CD8-positive, alpha-beta memory T cell (primary cell): ENCODE results near the gene ORMDL3. TPM values are rescaled to one million over a fixed set of nuclear protein-coding genes. Genes with fewer than 3 reads are reported as not detected.

Experiments
- CTCF ChIA-PET: fragments of 350-600 bp; sonication (Branson Sonifier 250); formaldehyde crosslinking; loops from one replicate; lab custom pipeline; 2021; ENCODE audit warnings: antibody characterized with exemption; lab: Charles Lee
- POLR2A ChIA-PET: fragments of 350-600 bp; sonication (Branson Sonifier 250); formaldehyde crosslinking; loops from one replicate; lab custom pipeline; 2021; ENCODE audit warnings: antibody characterized with exemption; lab: Charles Lee
- DNase-seq, 5 donors: peaks; one replicate each; pipeline versions ENCODE4 v3.0.0 to v3.0.0-alpha.2; 2020 to 2022; ENCODE audit warnings: mixed read lengths in 1 of 5
- H3K27ac ChIP-seq: one replicate; pipeline ENCODE4 v1.7.0; 2013; ENCODE audit warnings: low read depth, mild to moderate bottlenecking, low read length, moderate library complexity
- H3K27me3 ChIP-seq: 2 replicates; pipeline ENCODE4 v1.7.0; 2013; ENCODE audit warnings: low read length, mild to moderate bottlenecking; ENCODE audit not compliant: insufficient read depth, poor library complexity, severe bottlenecking
- H3K36me3 ChIP-seq: 2 replicates; pipeline ENCODE4 v1.7.0; 2013; ENCODE audit warnings: mild to moderate bottlenecking, low read length, moderate library complexity; ENCODE audit not compliant: insufficient read depth
- H3K4me1 ChIP-seq: 2 replicates; pipeline ENCODE4 v1.7.0; 2013; ENCODE audit warnings: mild to moderate bottlenecking, low read length, moderate library complexity; ENCODE audit not compliant: insufficient read depth
- H3K4me3 ChIP-seq: 2 replicates; pipeline ENCODE4 v1.7.0; 2013; ENCODE audit warnings: mild to moderate bottlenecking, low read length
- H3K9me3 ChIP-seq: 2 replicates; pipeline ENCODE4 v1.7.0; 2013; ENCODE audit warnings: mild to moderate bottlenecking, low read length
- H3K27ac Mint-ChIP-seq, 8 donors: one replicate each; pipeline ENCODE4 v1.8.0; 2020 to 2021; ENCODE audit warnings: mixed read lengths in 8 of 8, mild to moderate bottlenecking in 6 of 8, inconsistent platforms in 3 of 8, moderate library complexity in 3 of 8
- H3K27me3 Mint-ChIP-seq, 2 donors: one replicate each; pipeline ENCODE4 v1.8.0; 2020 to 2021; ENCODE audit warnings: mixed read lengths in 2 of 2, mild to moderate bottlenecking in 1 of 2, moderate library complexity in 1 of 2
- H3K36me3 Mint-ChIP-seq, 3 donors: one replicate each; pipeline ENCODE4 v1.8.0; 2020 to 2021; ENCODE audit warnings: mixed read lengths in 3 of 3, inconsistent platforms in 1 of 3, mild to moderate bottlenecking in 1 of 3
- H3K4me1 Mint-ChIP-seq, 3 donors: one replicate each; pipeline ENCODE4 v1.8.0; 2020 to 2021; ENCODE audit warnings: mixed read lengths in 3 of 3, inconsistent platforms in 1 of 3, mild to moderate bottlenecking in 1 of 3
- H3K4me3 Mint-ChIP-seq, 7 donors: one replicate each; pipeline ENCODE4 v1.8.0; 2020 to 2021; ENCODE audit warnings: mixed read lengths in 7 of 7, mild to moderate bottlenecking in 6 of 7, moderate library complexity in 4 of 7, inconsistent platforms in 2 of 7
- H3K9me3 Mint-ChIP-seq, 5 donors: one replicate each; pipeline ENCODE4 v1.8.0; 2020 to 2022; ENCODE audit warnings: mixed read lengths in 5 of 5, mild to moderate bottlenecking in 3 of 5, moderate library complexity in 2 of 5, inconsistent platforms in 1 of 5
- polyA plus RNA-seq: library from polyadenylated mRNA; unstranded; fragments of 300-500 nt; fragmentation: Illumina TruSeq; gene quantifications from one replicate; pipeline ENCODE4 v1.2.3, GENCODE V29; 2021
- total RNA-seq, 2 experiments: library from RNA; stranded (reverse); gene quantifications; one replicate each; pipeline ENCODE4 v1.2.3, GENCODE V29; 2021

The ORMDL3 gene
- total and polyA plus RNA-seq, 3 experiments from 2014 or later = 73.6 to 217 (median 76.4) TPM

DNA sequence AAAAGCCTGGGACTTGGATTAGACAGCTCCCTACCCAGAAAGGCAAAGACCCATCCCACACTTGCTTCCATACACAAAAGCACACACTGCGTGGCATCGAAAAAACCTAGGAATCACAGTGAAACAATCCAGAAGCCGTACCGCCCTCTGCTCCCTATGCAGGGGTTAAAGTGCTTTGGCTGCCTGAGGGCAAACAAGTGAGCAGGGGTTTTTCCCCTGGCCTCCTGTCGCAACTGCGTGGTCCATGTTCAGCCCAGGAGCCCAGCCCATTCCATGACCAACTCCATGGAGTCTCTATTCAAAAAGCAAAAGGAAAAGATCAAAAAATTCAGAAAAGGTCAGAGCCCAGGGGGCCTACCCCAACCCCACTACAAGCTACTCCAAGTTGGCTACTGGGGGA, 5.4 kb downstream of the ORMDL3 start:
- peaks cover under 1 to 77% (median 15%) of the 10 kb centered on the region in 3 donors for H3K36me3 Mint-ChIP-seq
- no peak for DNase-seq
- H3K4me3 Mint-ChIP-seq = peak overlapping the region in 1 of 7 donors; percentile 61
- H3K9me3 Mint-ChIP-seq = no peaks in the 10 kb centered on the region
- Histone ChIP-seq H3K4me1 (peaks cover 76% of the 10 kb centered on the region), H3K4me3 (no peak overlapping the region), H3K9me3 (no peaks in the 10 kb centered on the region), H3K27ac (no peak overlapping the region), H3K36me3 (peaks cover 30% of the 10 kb centered on the region), H3K27me3 (no peaks in the 10 kb centered on the region)
- peaks cover 64 to 91% (median 85%) of the 10 kb centered on the region in 3 donors for H3K4me1 Mint-ChIP-seq
- ChIA-PET POLR2A (no interaction called here), CTCF (interaction anchor here (1.1 kb wide), 1 partner anchor 36 kb away, joined by 6 read pairs; no protein-coding TSS in a partner anchor)
- H3K27me3 Mint-ChIP-seq = peaks cover 0 to 3% of the 10 kb centered on the region in 2 donors
- peak overlapping the region in 7 of 8 donors; percentile 50 to 86 (median 79) for H3K27ac Mint-ChIP-seq

GRCh38 chr17:39921323-39921722, 6.1 kb downstream of the ORMDL3 start:
- peak overlapping the region; percentile 50 to 89 (median 80) for H3K27ac Mint-ChIP-seq
- no peaks in the 10 kb centered on the region for H3K27me3 ChIP-seq
- H3K4me3 ChIP-seq = no peak overlapping the region
- peaks cover 34% of the 10 kb centered on the region for H3K36me3 ChIP-seq
- no peaks in the 10 kb centered on the region for H3K9me3 ChIP-seq
- H3K9me3 Mint-ChIP-seq = no peaks in the 10 kb centered on the region
- ChIA-PET POLR2A (no interaction called here), CTCF (no interaction called here)
- peaks cover 3 to 77% (median 18%) of the 10 kb centered on the region in 3 donors for H3K36me3 Mint-ChIP-seq
- peaks cover 67 to 93% (median 86%) of the 10 kb centered on the region in 3 donors for H3K4me1 Mint-ChIP-seq
- H3K27me3 Mint-ChIP-seq = peaks cover 0 to 4% of the 10 kb centered on the region in 2 donors
- DNase-seq = no peak
- H3K4me1 ChIP-seq = peaks cover 76% of the 10 kb centered on the region
- no peak overlapping the region for H3K27ac ChIP-seq
- H3K4me3 Mint-ChIP-seq = peak overlapping the region in 2 of 7 donors; percentile 34 to 39

DNA sequence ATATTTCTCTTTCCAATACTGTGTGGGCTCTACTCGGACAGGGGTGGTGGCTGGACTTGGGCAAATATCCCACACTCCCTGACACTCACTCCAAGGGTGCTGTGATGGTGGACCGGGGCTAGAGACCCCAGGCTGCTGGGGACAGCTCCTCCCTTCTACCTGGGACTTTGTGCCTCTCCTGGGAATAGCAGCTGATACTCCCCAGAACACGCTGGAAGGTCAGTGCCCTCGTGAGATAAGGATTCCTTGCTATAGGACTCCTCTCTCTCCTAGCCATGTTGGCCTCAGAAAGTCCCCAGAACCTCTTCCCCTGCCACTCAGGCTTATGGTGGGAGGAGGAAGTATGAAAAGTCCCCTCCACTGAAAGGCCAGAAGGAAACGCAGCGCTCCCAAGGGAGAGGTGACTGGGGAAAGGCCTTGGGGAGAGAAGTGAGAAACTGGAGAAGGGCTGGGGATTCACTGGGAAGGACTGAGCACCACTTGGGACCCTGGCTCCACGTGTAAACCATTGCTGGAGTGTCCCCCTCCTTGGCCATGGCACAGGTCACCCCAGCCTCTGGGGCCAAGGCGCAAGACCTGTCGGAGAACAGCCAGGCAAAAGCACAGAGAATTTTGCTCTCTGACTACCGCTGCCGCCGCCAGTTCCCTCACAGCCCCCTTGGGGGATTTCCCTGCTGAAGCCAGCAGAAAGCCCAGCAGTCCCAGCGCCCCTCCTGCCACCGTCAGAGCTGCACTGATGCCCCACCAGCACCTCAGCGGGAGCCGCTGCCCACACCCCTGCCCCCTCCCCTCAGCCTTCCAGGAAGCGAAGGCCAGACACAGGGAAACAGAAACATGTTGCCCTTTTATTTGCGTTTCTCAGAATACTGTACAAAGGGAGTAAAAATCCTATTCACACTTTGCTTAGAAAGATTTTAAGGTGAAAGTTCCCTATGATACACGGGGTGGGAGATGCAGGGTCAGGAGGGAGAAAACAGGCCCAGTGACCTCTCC, 6.9 kb downstream of the ORMDL3 start:
- H3K4me3 ChIP-seq = no peak overlapping the region
- H3K4me1 ChIP-seq = peaks cover 69% of the 10 kb centered on the region
- H3K4me3 Mint-ChIP-seq = peak overlapping the region in 2 of 7 donors; percentile 22 to 65
- POLR2A ChIA-PET = no interaction called here
- H3K4me1 Mint-ChIP-seq = peaks cover 60 to 86% (median 83%) of the 10 kb centered on the region in 3 donors
- peaks cover 0 to 4% of the 10 kb centered on the region in 2 donors for H3K27me3 Mint-ChIP-seq
- peak overlapping the region; percentile 50 to 89 (median 74) for H3K27ac Mint-ChIP-seq
- no peak overlapping the region for H3K27ac ChIP-seq
- H3K9me3 ChIP-seq = no peaks in the 10 kb centered on the region
- peak in 3 of 5 donors; percentile 9 to 52 (median 43) for DNase-seq
- no peaks in the 10 kb centered on the region for H3K27me3 ChIP-seq
- CTCF ChIA-PET = interaction anchor here (0.9 kb wide), 1 partner anchor 60 kb away, joined by 3 read pairs; the partner anchor contains the start of gene PSMD3
- peaks cover 3 to 75% (median 18%) of the 10 kb centered on the region in 3 donors for H3K36me3 Mint-ChIP-seq
- H3K9me3 Mint-ChIP-seq = no peaks in the 10 kb centered on the region
- peaks cover 34% of the 10 kb centered on the region for H3K36me3 ChIP-seq

GRCh38 chr17:39919087-39919683, 8.2 kb downstream of the ORMDL3 start:
- Histone ChIP-seq H3K4me3 (no peak overlapping the region), H3K4me1 (peaks cover 56% of the 10 kb centered on the region), H3K36me3 (peaks cover 35% of the 10 kb centered on the region), H3K9me3 (no peaks in the 10 kb centered on the region), H3K27me3 (no peaks in the 10 kb centered on the region), H3K27ac (no peak overlapping the region)
- ChIA-PET POLR2A (interaction anchor here (0.5 kb wide), 1 partner anchor 11 kb away, joined by 4 read pairs; no protein-coding TSS in a partner anchor), CTCF (interaction anchor here (0.9 kb wide), 1 partner anchor 61 kb away, joined by 3 read pairs; the partner anchor contains the start of gene PSMD3)
- Mint-ChIP-seq H3K27ac (peak overlapping the region in 3 of 8 donors; percentile 17 to 43 (median 38)), H3K36me3 (peaks cover 3 to 74% (median 19%) of the 10 kb centered on the region in 3 donors), H3K9me3 (no peaks in the 10 kb centered on the region), H3K27me3 (peaks cover 0 to 4% of the 10 kb centered on the region in 2 donors), H3K4me1 (peaks cover 50 to 77% (median 74%) of the 10 kb centered on the region in 3 donors), H3K4me3 (peak overlapping the region in 1 of 7 donors; percentile 52)
- no peak for DNase-seq

DNA sequence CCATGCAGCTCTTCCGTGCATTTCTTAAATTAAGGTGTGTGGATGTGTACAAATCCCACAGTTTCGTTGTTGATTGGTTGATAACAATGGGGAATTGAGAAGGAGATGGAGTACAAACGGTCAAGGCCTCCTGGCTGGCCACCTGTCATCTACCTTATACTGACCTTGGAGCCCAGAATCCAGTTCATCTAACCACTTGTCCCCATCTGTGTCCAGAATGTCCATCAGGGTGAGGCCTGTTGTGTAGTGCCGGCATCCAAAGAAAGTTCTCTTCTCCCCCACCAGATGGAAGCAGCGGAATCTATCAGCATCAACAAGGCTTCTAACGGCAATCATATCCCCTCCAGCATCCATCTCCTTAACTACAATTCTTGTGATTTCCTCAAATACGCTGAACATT, 10.5 kb downstream of the ORMDL3 start:
- H3K4me3 Mint-ChIP-seq = no peak overlapping the region
- peaks cover 0 to 4% of the 10 kb centered on the region in 2 donors for H3K27me3 Mint-ChIP-seq
- H3K4me1 Mint-ChIP-seq = peaks cover 34 to 54% (median 54%) of the 10 kb centered on the region in 3 donors
- H3K9me3 ChIP-seq = no peaks in the 10 kb centered on the region
- ChIA-PET POLR2A (no interaction called here), CTCF (interaction anchor here (0.8 kb wide), 1 partner anchor 164 kb away, joined by 3 read pairs; no protein-coding TSS in a partner anchor)
- peak overlapping the region in 4 of 8 donors; percentile 5 to 83 (median 55) for H3K27ac Mint-ChIP-seq
- H3K36me3 ChIP-seq = peaks cover 20% of the 10 kb centered on the region
- peaks cover 3 to 75% (median 26%) of the 10 kb centered on the region in 3 donors for H3K36me3 Mint-ChIP-seq
- H3K27ac ChIP-seq = no peak overlapping the region
- H3K9me3 Mint-ChIP-seq = no peaks in the 10 kb centered on the region
- no peak for DNase-seq
- H3K27me3 ChIP-seq = no peaks in the 10 kb centered on the region
- H3K4me3 ChIP-seq = no peak overlapping the region
- peaks cover 33% of the 10 kb centered on the region for H3K4me1 ChIP-seq

GRCh38 chr17:39915559-39915958, 11.8 kb downstream of the ORMDL3 start:
- Histone ChIP-seq H3K27me3 (no peaks in the 10 kb centered on the region), H3K4me1 (peaks cover 19% of the 10 kb centered on the region), H3K36me3 (peaks cover 15% of the 10 kb centered on the region), H3K9me3 (no peaks in the 10 kb centered on the region), H3K4me3 (no peak overlapping the region), H3K27ac (no peak overlapping the region)
- H3K4me3 Mint-ChIP-seq = no peak overlapping the region
- H3K4me1 Mint-ChIP-seq = peaks cover 22 to 41% (median 40%) of the 10 kb centered on the region in 3 donors
- ChIA-PET POLR2A (interaction anchor here (0.7 to 0.8 kb wide), 2 partner anchors 29 to 160 kb away, joined by 3 to 4 read pairs; no protein-coding TSS in a partner anchor), CTCF (interaction anchor here (0.6 to 1.0 kb wide), 2 partner anchors 124 to 185 kb away, joined by 3 read pairs; no protein-coding TSS in a partner anchor)
- H3K27me3 Mint-ChIP-seq = peaks cover 0 to 4% of the 10 kb centered on the region in 2 donors
- DNase-seq = no peak
- peak overlapping the region in 1 of 8 donors; percentile 26 for H3K27ac Mint-ChIP-seq
- H3K9me3 Mint-ChIP-seq = no peaks in the 10 kb centered on the region
- peaks cover 6 to 72% (median 30%) of the 10 kb centered on the region in 3 donors for H3K36me3 Mint-ChIP-seq

GRCh38 chr17:39913989-39914388, 13.4 kb downstream of the ORMDL3 start:
- Mint-ChIP-seq H3K36me3 (peaks cover 6 to 76% (median 32%) of the 10 kb centered on the region in 3 donors), H3K27ac (no peak overlapping the region), H3K27me3 (peaks cover 0 to 4% of the 10 kb centered on the region in 2 donors), H3K9me3 (no peaks in the 10 kb centered on the region), H3K4me1 (peaks cover 19 to 31% (median 31%) of the 10 kb centered on the region in 3 donors), H3K4me3 (no peak overlapping the region)
- ChIA-PET CTCF (no interaction called here), POLR2A (no interaction called here)
- Histone ChIP-seq H3K27ac (no peak overlapping the region), H3K4me1 (peaks cover 11% of the 10 kb centered on the region), H3K27me3 (no peaks in the 10 kb centered on the region), H3K4me3 (no peak overlapping the region), H3K36me3 (peaks cover 15% of the 10 kb centered on the region), H3K9me3 (no peaks in the 10 kb centered on the region)
- DNase-seq = no peak
